ENCODE measurements around the gene BUD31. TPM values are rescaled to one million over a fixed set of nuclear protein-coding genes. Genes with fewer than 3 reads are reported as not detected.
"Not testable (repeated sequence)": the region's sequence is repeated elsewhere in the genome, so short reads cannot be mapped to it uniquely, and the experiment has no call there.

The BUD31 gene
- polyA plus RNA-seq, 4 donors, result 113 to 123 (median 118) TPM

GRCh38 chr7:99380032-99380822 lies 28.5 kb upstream of the BUD31 start:
- DNase-seq (ENCODE audit: low read depth in 4 of 4, low spot score in 3 of 4), result no peak

- DNase-seq (ENCODE audit: low read depth in 4 of 4, low spot score in 3 of 4), result no peak
Measured at GRCh38 chr7:99380823-99381663, 27.7 kb upstream of the BUD31 start.

GRCh38 chr7:99381664-99382075 lies 27.1 kb upstream of the BUD31 start:
- DNase-seq (ENCODE audit: low read depth in 4 of 4, low spot score in 3 of 4), result no peak

- no peak for DNase-seq (ENCODE audit: low read depth in 4 of 4, low spot score in 3 of 4)
Measured at GRCh38 chr7:99383203-99383602, 25.6 kb upstream of the BUD31 start.

GRCh38 chr7:99383791-99384370 lies 24.9 kb upstream of the BUD31 start:
- DNase-seq (ENCODE audit: low read depth in 4 of 4, low spot score in 3 of 4), result no peak

- DNase-seq (ENCODE audit: low read depth in 4 of 4, low spot score in 3 of 4), result no peak
Measured at GRCh38 chr7:99384523-99384922, 24.2 kb upstream of the BUD31 start.

- DNase-seq (ENCODE audit: low read depth in 4 of 4, low spot score in 3 of 4), result no peak
Measured at GRCh38 chr7:99385564-99385963, 23.2 kb upstream of the BUD31 start.

- no peak for DNase-seq (ENCODE audit: low read depth in 4 of 4, low spot score in 3 of 4)
Measured at GRCh38 chr7:99386584-99387238, 22.1 kb upstream of the BUD31 start.

GRCh38 chr7:99387239-99387635 lies 21.5 kb upstream of the BUD31 start:
- not testable (repeated sequence) for DNase-seq (ENCODE audit: low read depth in 4 of 4, low spot score in 3 of 4)

- DNase-seq (ENCODE audit: low read depth in 4 of 4, low spot score in 3 of 4), result no peak
Measured at GRCh38 chr7:99387912-99388311, 20.9 kb upstream of the BUD31 start.

- no peak for DNase-seq (ENCODE audit: low read depth in 4 of 4, low spot score in 3 of 4)
Measured at GRCh38 chr7:99389772-99390171, 19.0 kb upstream of the BUD31 start.

GRCh38 chr7:99390941-99391602 lies 17.7 kb upstream of the BUD31 start:
- DNase-seq (ENCODE audit: low read depth in 4 of 4, low spot score in 3 of 4), result no peak

GRCh38 chr7:99392046-99392445 lies 16.7 kb upstream of the BUD31 start:
- no peak for DNase-seq (ENCODE audit: low read depth in 4 of 4, low spot score in 3 of 4)

- DNase-seq (ENCODE audit: low read depth in 4 of 4, low spot score in 3 of 4), result no peak
Measured at GRCh38 chr7:99392659-99393354, 16.0 kb upstream of the BUD31 start.

- DNase-seq (ENCODE audit: low read depth in 4 of 4, low spot score in 3 of 4), result no peak
Measured at GRCh38 chr7:99393355-99394187, 15.2 kb upstream of the BUD31 start.

- no peak for DNase-seq (ENCODE audit: low read depth in 4 of 4, low spot score in 3 of 4)
Measured at GRCh38 chr7:99394188-99394502, 14.6 kb upstream of the BUD31 start.

- DNase-seq (ENCODE audit: low read depth in 4 of 4, low spot score in 3 of 4), result no peak
Measured at GRCh38 chr7:99395616-99396327, 13.0 kb upstream of the BUD31 start.
